ENCODE data around the gene CPEB2.

The CPEB2 gene

GRCh38 chr4:15001869-15002658 lies at the start of gene CPEB2:
TSS of gene CPEB2 (plus strand) at chr4:15002481. CDS start at chr4:15002674, 193 bp downstream.
- no peak for TF ChIP-seq CTCF (IDR thresholded peaks at IDR 0.05; ENCODE audit: control extremely low read depth, extremely low read depth, low read depth, missing control alignments)
- CTCF ChIA-PET = interaction anchor here (0.8 to 2.1 kb wide), 6 partner anchors 8 to 1345 kb away, joined by 3 to 8 read pairs (median 4); no protein-coding TSS in a partner anchor
- peak; percentile 91 for DNase-seq (ENCODE audit: extremely low spot score)
- POLR2A ChIA-PET = no interaction called here

GRCh38 chr4:14958436-14958835 lies 43.8 kb upstream of the CPEB2 start:
- POLR2A ChIA-PET = no interaction called here
- CTCF ChIA-PET = no interaction called here
- DNase-seq (ENCODE audit: extremely low spot score) = no peak
- no peak for TF ChIP-seq CTCF (IDR thresholded peaks at IDR 0.05; ENCODE audit: control extremely low read depth, extremely low read depth, low read depth, missing control alignments)

GRCh38 chr4:14961292-14961691 lies 41.0 kb upstream of the CPEB2 start:
- ChIA-PET POLR2A (no interaction called here), CTCF (no interaction called here)
- DNase-seq (ENCODE audit: extremely low spot score) = no peak
- TF ChIP-seq CTCF (IDR thresholded peaks at IDR 0.05; ENCODE audit: control extremely low read depth, extremely low read depth, low read depth, missing control alignments) = no peak

GRCh38 chr4:14965071-14965470 lies 37.2 kb upstream of the CPEB2 start:
- no peak for DNase-seq (ENCODE audit: extremely low spot score)
- TF ChIP-seq CTCF (IDR thresholded peaks at IDR 0.05; ENCODE audit: control extremely low read depth, extremely low read depth, low read depth, missing control alignments) = no peak
- ChIA-PET CTCF (interaction anchor here (1.4 kb wide), 1 partner anchor 9 kb away, joined by 5 read pairs; no protein-coding TSS in a partner anchor), POLR2A (no interaction called here)

GRCh38 chr4:14967982-14968381 lies 34.3 kb upstream of the CPEB2 start:
- ChIA-PET CTCF (interaction anchor here (1.5 kb wide), 1 partner anchor 32 kb away, joined by 4 read pairs; no protein-coding TSS in a partner anchor), POLR2A (no interaction called here)
- TF ChIP-seq CTCF (IDR thresholded peaks at IDR 0.05; ENCODE audit: control extremely low read depth, extremely low read depth, low read depth, missing control alignments) = no peak
- no peak for DNase-seq (ENCODE audit: extremely low spot score)

- no peak for TF ChIP-seq CTCF (IDR thresholded peaks at IDR 0.05; ENCODE audit: control extremely low read depth, extremely low read depth, low read depth, missing control alignments)
- POLR2A ChIA-PET = no interaction called here
- DNase-seq (ENCODE audit: extremely low spot score) = no peak
- CTCF ChIA-PET = interaction anchor here (1.1 to 2.0 kb wide), 2 partner anchors 9 to 15 kb away, joined by 3 to 8 read pairs; no protein-coding TSS in a partner anchor
These were observed 24.5 kb upstream of the CPEB2 start for GRCh38 chr4:14977830-14978229.
